Measurements from ENCODE around the gene GGCT. TPM values are rescaled to one million over a fixed set of nuclear protein-coding genes. Genes with fewer than 3 reads are reported as not detected.

Gene GGCT, protein sequence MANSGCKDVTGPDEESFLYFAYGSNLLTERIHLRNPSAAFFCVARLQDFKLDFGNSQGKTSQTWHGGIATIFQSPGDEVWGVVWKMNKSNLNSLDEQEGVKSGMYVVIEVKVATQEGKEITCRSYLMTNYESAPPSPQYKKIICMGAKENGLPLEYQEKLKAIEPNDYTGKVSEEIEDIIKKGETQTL
- total RNA-seq = 10 to 100 TPM; 17.9 to 31.8 (median 22.0) TPM
- 10 to 100 TPM; 32.3 to 36.1 TPM for polyA plus RNA-seq
- long read RNA-seq, donor 1, transcript GGCT-207 (3 exons, 1,012 nt) = minor isoform, 9 of 49 reads
- long read RNA-seq, donor 1, transcript GGCT-202 (4 exons, 1,173 nt) = major isoform, 40 of 49 reads
- long read RNA-seq, donor 1, partial matches to known transcripts = 0 of 49 reads
- long read RNA-seq, donor 1, other reads (novel, unspliced or antisense) = 0 of 49 reads
- long read RNA-seq, donor 2, transcript GGCT-202 (4 exons, 1,173 nt) = major isoform, 13 of 18 reads
- long read RNA-seq, donor 2, partial matches to known transcripts = 0 of 18 reads
- long read RNA-seq, donor 2, other reads (novel, unspliced or antisense) = 0 of 18 reads
- long read RNA-seq, donor 3, transcript GGCT-202 (4 exons, 1,173 nt) = major isoform, 12 of 22 reads
- long read RNA-seq, donor 3, transcript GGCT-207 (3 exons, 1,012 nt) = minor isoform, 10 of 22 reads
- long read RNA-seq, donor 3, partial matches to known transcripts = 0 of 22 reads
- long read RNA-seq, donor 3, other reads (novel, unspliced or antisense) = 0 of 22 reads

DNA sequence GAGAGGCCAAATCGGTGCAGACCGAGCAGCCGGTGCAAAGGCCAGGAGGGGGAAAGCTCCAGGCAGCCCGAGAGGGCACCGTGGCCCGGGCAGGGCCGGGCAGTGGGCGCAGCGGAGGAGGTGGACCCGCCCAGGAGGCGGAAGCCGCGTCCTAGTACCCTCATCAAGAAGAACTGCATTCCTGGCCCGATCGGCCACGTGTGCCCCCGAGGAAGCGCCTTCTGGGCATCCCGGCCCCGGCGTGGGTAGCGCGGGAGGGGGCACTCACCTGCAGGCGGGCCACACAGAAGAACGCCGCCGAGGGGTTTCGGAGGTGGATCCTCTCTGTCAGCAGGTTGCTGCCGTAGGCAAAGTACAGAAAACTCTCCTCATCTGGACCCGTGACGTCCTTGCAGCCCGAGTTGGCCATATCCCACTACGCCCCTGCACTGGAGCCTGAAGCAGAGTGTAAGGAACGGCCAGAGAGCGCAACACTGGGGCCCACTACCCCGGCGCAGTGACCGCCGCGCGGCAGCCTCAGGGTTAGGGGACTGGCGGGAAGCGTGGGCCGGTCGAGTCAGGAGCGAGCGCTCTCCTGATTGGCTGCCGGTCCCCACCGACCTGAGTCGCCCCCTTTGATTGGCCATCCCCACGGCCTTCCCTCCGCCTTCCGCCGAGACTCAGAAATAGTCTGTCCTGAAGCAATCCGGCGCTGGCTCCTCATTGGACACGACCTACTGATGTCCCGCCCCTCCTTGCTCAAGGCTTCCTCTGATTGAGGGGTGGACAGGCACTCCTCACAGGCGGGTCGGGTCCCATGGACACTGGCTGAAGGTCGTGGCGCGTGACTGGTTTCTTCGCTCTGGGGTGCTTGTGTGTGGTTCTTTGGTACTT is at the start of gene GGCT:
Gene GGCT, minus strand, starts transcription at position 529 of the 873 bp plus-strand sequence. Its CDS starts 120 bp downstream, at position 409.
- no peaks in the 10 kb centered on the region for H3K27me3 ChIP-seq
- peaks cover 6% of the 10 kb centered on the region for H3K4me1 ChIP-seq (ENCODE audit: insufficient read depth)
- peak within 1 kb of the TSS; percentile 94 for H3K4me3 ChIP-seq
- intact Hi-C loops (cut with DNase I) = no loop called here
- no peaks in the 10 kb centered on the region for H3K36me3 ChIP-seq
- H3K27ac ChIP-seq = peak within 1 kb of the TSS; percentile 37 to 82
- TF ChIP-seq, protein P1, sequence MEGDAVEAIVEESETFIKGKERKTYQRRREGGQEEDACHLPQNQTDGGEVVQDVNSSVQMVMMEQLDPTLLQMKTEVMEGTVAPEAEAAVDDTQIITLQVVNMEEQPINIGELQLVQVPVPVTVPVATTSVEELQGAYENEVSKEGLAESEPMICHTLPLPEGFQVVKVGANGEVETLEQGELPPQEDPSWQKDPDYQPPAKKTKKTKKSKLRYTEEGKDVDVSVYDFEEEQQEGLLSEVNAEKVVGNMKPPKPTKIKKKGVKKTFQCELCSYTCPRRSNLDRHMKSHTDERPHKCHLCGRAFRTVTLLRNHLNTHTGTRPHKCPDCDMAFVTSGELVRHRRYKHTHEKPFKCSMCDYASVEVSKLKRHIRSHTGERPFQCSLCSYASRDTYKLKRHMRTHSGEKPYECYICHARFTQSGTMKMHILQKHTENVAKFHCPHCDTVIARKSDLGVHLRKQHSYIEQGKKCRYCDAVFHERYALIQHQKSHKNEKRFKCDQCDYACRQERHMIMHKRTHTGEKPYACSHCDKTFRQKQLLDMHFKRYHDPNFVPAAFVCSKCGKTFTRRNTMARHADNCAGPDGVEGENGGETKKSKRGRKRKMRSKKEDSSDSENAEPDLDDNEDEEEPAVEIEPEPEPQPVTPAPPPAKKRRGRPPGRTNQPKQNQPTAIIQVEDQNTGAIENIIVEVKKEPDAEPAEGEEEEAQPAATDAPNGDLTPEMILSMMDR (IDR thresholded peaks at IDR 0.05) = peak in 1 of 3 donors; percentile 16
- TF ChIP-seq POLR2A (IDR thresholded peaks at IDR 0.05) (peak; percentile 55), EP300 (IDR thresholded peaks at IDR 0.05) (no peak)
- DNase-seq = peak; percentile 98 to 99 (median 98)
- WGBS, 3 donors = 0% methylated on average over 59 to 64 of the region's 64 CpGs
- H3K9me3 ChIP-seq = no peaks in the 10 kb centered on the region

DNA sequence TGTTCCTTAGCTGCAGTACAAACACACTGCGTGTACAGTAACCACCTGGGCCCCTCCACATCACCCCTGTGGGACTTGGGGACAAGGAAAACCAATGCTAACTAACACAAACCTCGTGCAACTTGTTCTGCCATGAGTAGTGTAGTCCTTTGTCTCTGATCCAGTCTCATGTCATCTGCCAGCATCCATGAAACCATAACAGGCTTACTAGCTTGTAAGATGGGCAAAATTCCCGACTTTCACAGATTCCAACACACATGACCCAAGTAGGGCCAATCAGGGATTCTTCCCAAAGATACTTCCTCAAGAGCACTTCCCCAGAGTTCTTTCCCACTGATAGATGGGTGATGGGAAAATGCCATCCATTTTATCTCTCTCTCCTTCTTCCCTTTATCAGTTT is 48.9 kb upstream of the GGCT start:
- Histone ChIP-seq H3K4me3 (no peak overlapping the region), H3K9me3 (no peaks in the 10 kb centered on the region), H3K36me3 (no peaks in the 10 kb centered on the region), H3K27me3 (no peaks in the 10 kb centered on the region), H3K27ac (no peak overlapping the region), H3K4me1 (ENCODE audit: insufficient read depth) (peaks cover 3% of the 10 kb centered on the region)
- 83 to 91% (median 84%) methylated on average over 3 of the region's 3 CpGs for WGBS, 3 donors
- DNase-seq = no peak
- intact Hi-C loops (cut with DNase I) = no loop called here
- no peak for TF ChIP-seq POLR2A (IDR thresholded peaks at IDR 0.05)
- TF ChIP-seq, protein P1 (IDR thresholded peaks at IDR 0.05) = no peak
- no peak for TF ChIP-seq EP300 (IDR thresholded peaks at IDR 0.05)

DNA sequence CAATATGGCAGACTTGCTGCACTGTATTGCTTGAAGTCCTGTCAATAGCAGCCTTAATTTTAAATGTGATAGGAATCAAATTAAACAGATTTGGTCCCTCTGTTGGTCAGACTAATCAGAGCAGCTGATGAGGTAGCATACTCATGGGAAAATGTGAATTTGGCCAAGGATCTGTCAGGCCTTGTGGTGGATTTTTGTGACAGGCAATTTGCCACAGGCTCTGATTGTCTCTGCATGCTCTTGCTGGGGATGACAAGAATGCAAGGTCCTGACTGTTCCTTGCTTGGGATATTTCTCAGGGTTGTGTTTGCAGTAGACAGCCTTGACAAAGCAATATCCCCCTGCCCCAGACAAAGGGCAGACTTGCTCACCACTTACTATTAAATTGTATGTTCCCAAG is 48.5 kb upstream of the GGCT start:
- Histone ChIP-seq H3K36me3 (no peaks in the 10 kb centered on the region), H3K27ac (no peak overlapping the region), H3K9me3 (no peaks in the 10 kb centered on the region), H3K4me3 (no peak overlapping the region), H3K27me3 (no peaks in the 10 kb centered on the region), H3K4me1 (ENCODE audit: insufficient read depth) (peaks cover 3% of the 10 kb centered on the region)
- DNase-seq = no peak
- TF ChIP-seq EP300 (IDR thresholded peaks at IDR 0.05) (no peak), POLR2A (IDR thresholded peaks at IDR 0.05) (no peak)
- TF ChIP-seq, protein P1 (IDR thresholded peaks at IDR 0.05) = no peak
- intact Hi-C loops (cut with DNase I) = no loop called here

DNA sequence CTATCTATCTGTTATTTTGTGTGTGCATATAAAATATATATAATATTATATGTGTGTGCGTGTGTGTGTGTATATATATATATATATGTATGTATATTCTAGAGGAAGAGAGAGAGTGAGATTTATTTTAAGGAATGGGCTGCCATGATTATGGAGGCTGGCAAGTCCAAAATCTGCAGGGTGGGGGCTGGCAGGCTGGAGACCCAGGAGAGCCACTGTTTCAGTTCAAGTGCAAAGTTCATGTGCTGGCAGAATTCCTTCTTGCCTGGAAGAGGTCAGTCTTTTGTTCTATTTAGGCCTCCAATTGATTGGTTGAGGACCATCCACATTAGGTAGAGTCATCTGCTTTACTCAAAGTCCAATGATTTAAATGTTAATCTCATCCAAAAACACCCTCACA is 47.7 kb upstream of the GGCT start:
- intact Hi-C loops (cut with DNase I) = no loop called here
- Histone ChIP-seq H3K9me3 (no peaks in the 10 kb centered on the region), H3K36me3 (no peaks in the 10 kb centered on the region), H3K27ac (no peak overlapping the region), H3K4me1 (ENCODE audit: insufficient read depth) (peaks cover 3% of the 10 kb centered on the region), H3K4me3 (no peak overlapping the region), H3K27me3 (no peaks in the 10 kb centered on the region)
- TF ChIP-seq EP300 (IDR thresholded peaks at IDR 0.05) (no peak), POLR2A (IDR thresholded peaks at IDR 0.05) (no peak)
- TF ChIP-seq, protein P1 (IDR thresholded peaks at IDR 0.05) = no peak
- no peak for DNase-seq
- 26 to 76% (median 75%) methylated on average over 1 of the region's 1 CpG for WGBS, 3 donors
